Ishikawa (cell line): Measurements from ENCODE around the gene ASZ1.

ENCODE experiments used
- CEBPB ChIP-seq: IDR thresholded peaks from 2 replicates; pipeline ENCODE4 v1.6.1; 2012
- CREB1 ChIP-seq: IDR thresholded peaks from 2 replicates; pipeline ENCODE4 v1.6.1; 2012; ENCODE audit warnings: low read depth
- EGR1 ChIP-seq: IDR thresholded peaks from 2 replicates; pipeline ENCODE4 v1.6.1; 2012
- EP300 ChIP-seq: IDR thresholded peaks from 2 replicates; pipeline ENCODE4 v1.6.1; 2012; ENCODE audit warnings: borderline replicate concordance
- FOXM1 ChIP-seq: IDR thresholded peaks from 2 replicates; pipeline ENCODE4 v1.6.1; 2012; ENCODE audit warnings: low read depth, borderline replicate concordance
- MAX ChIP-seq: IDR thresholded peaks from 2 replicates; pipeline ENCODE4 v1.6.1; 2012
- NFIC ChIP-seq: IDR thresholded peaks from 2 replicates; pipeline ENCODE4 v1.6.1; 2012
- RAD21 ChIP-seq: IDR thresholded peaks from 2 replicates; pipeline ENCODE4 v1.6.1; 2012; ENCODE audit warnings: low read depth
- TAF1 ChIP-seq: IDR thresholded peaks from 2 replicates; pipeline ENCODE4 v1.6.1; 2012; ENCODE audit warnings: low read depth, mild to moderate bottlenecking
- TCF12 ChIP-seq: IDR thresholded peaks from 2 replicates; pipeline ENCODE4 v1.6.1; 2012; ENCODE audit warnings: low read depth
- TEAD4 ChIP-seq: IDR thresholded peaks from 2 replicates; pipeline ENCODE4 v1.6.1; 2012
- YY1 ChIP-seq: IDR thresholded peaks from 2 replicates; pipeline ENCODE4 v1.6.1; 2012; ENCODE audit warnings: low read depth
- ZBTB7A ChIP-seq: IDR thresholded peaks from 2 replicates; pipeline ENCODE4 v1.6.1; 2012; ENCODE audit warnings: low read depth
- TF ChIP-seq, protein P1 (sequence below): IDR thresholded peaks from 2 replicates; pipeline ENCODE4 v1.6.1; 2012
- TF ChIP-seq, protein P2 (sequence below): IDR thresholded peaks from 2 replicates; pipeline ENCODE4 v1.6.1; 2012; ENCODE audit warnings: low read depth, mild to moderate bottlenecking

Gene ASZ1

DNA sequence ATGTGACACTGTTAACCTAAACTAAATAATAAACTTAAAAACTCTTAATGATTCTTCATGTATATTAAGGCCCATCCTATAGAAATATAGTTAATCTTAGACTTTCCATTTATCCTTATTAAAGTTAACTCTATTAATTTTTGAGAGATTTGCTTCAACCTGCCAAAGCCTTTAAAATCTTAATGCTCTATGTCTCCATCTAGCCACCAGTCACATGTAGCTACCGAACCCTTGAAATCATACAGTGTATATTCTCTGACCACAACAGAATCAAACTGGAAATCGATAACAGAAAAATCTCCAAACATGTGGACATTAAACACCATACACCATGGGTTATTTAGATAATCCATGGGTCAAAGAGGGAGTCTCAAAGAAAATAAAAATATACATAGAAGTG lies 51.9 kb downstream of the ASZ1 start:
- TF ChIP-seq, protein P1, sequence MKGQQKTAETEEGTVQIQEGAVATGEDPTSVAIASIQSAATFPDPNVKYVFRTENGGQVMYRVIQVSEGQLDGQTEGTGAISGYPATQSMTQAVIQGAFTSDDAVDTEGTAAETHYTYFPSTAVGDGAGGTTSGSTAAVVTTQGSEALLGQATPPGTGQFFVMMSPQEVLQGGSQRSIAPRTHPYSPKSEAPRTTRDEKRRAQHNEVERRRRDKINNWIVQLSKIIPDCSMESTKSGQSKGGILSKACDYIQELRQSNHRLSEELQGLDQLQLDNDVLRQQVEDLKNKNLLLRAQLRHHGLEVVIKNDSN, result no peak
- no peak for TF ChIP-seq NFIC
- no peak for TF ChIP-seq FOXM1

GRCh38 chr7:117372073-117372472 lies 55.2 kb downstream of the ASZ1 start:
- TF ChIP-seq NFIC (no peak), TCF12 (no peak), CREB1 (no peak), EGR1 (no peak), TEAD4 (no peak), ZBTB7A (no peak), TAF1 (no peak), CEBPB (no peak), YY1 (no peak), EP300 (no peak), RAD21 (no peak), FOXM1 (no peak), MAX (no peak)
- TF ChIP-seq, protein P1, result no peak
- TF ChIP-seq, protein P2, sequence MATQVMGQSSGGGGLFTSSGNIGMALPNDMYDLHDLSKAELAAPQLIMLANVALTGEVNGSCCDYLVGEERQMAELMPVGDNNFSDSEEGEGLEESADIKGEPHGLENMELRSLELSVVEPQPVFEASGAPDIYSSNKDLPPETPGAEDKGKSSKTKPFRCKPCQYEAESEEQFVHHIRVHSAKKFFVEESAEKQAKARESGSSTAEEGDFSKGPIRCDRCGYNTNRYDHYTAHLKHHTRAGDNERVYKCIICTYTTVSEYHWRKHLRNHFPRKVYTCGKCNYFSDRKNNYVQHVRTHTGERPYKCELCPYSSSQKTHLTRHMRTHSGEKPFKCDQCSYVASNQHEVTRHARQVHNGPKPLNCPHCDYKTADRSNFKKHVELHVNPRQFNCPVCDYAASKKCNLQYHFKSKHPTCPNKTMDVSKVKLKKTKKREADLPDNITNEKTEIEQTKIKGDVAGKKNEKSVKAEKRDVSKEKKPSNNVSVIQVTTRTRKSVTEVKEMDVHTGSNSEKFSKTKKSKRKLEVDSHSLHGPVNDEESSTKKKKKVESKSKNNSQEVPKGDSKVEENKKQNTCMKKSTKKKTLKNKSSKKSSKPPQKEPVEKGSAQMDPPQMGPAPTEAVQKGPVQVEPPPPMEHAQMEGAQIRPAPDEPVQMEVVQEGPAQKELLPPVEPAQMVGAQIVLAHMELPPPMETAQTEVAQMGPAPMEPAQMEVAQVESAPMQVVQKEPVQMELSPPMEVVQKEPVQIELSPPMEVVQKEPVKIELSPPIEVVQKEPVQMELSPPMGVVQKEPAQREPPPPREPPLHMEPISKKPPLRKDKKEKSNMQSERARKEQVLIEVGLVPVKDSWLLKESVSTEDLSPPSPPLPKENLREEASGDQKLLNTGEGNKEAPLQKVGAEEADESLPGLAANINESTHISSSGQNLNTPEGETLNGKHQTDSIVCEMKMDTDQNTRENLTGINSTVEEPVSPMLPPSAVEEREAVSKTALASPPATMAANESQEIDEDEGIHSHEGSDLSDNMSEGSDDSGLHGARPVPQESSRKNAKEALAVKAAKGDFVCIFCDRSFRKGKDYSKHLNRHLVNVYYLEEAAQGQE, result no peak

- no peak for TF ChIP-seq EP300
- TF ChIP-seq ZBTB7A, result no peak
- TF ChIP-seq FOXM1, result no peak
- TF ChIP-seq, protein P1, result no peak
- TF ChIP-seq CREB1, result no peak
- TF ChIP-seq CEBPB, result no peak
- no peak for TF ChIP-seq YY1
- TF ChIP-seq RAD21, result no peak
- TF ChIP-seq TAF1, result no peak
- TF ChIP-seq, protein P2, result no peak
- TF ChIP-seq MAX, result no peak
- no peak for TF ChIP-seq NFIC
- no peak for TF ChIP-seq TEAD4
- no peak for TF ChIP-seq TCF12
- TF ChIP-seq EGR1, result no peak
Observed at GRCh38 chr7:117364339-117365080, 62.8 kb downstream of the ASZ1 start.

DNA sequence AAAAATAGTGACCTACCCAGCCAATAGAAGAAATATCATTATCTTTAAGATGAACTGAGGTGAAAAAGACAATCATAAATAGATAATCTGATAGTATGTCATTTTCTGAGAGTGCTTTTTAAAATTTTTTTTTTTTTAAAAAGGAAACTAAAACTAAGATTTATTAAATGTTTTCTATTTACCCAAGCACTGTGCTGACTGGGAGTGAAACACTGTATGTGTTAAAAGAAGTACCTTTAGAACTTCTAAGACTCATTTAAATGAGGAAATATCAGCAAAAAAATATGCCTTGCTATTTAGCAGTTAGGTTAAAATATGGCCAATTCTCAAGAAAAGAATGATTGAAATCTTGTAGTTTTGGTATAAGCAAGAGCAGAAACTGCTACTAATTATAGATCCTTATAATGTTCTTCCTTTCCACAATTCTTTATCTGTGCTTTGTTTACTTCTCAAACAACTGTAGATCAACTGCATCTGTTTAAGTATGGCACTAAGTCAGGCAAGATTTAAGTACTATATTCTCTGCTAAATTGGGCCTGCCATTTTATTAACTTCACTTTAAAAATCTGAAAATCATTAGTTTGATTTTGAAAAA lies 64.9 kb downstream of the ASZ1 start:
- TF ChIP-seq EP300, result no peak
- TF ChIP-seq EGR1, result no peak
- TF ChIP-seq, protein P1, result no peak
- no peak for TF ChIP-seq TEAD4
- no peak for TF ChIP-seq RAD21
- TF ChIP-seq YY1, result no peak
- no peak for TF ChIP-seq ZBTB7A
- no peak for TF ChIP-seq CREB1
- TF ChIP-seq FOXM1, result no peak
- no peak for TF ChIP-seq NFIC
- TF ChIP-seq MAX, result no peak
- TF ChIP-seq TCF12, result no peak
- TF ChIP-seq TAF1, result no peak
- no peak for TF ChIP-seq CEBPB
- TF ChIP-seq, protein P2, result no peak
